MM.1S (cell line): ENCODE measurements around the gene TTL.
A peak's percentile ranks its signal among the peaks of the same experiment; 100 is the strongest.

Source experiments
- CTCF ChIP-seq: fragments of 300-600 bp; sonication (generic); IDR thresholded peaks from 2 replicates; pipeline ENCODE4 v1.5.1; 2016; ENCODE audit warnings: antibody characterized with exemption, low read length, mixed read lengths
- EZH2 ChIP-seq: fragments of 300-600 bp; sonication (generic); optimal IDR thresholded peaks from 2 replicates; pipeline ENCODE3; 2017; ENCODE audit warnings: low read depth, mild to moderate bottlenecking, antibody characterized with exemption, low read length, mixed read lengths
- EZH2phosphoT487 ChIP-seq: fragments of 300-600 bp; sonication (generic); IDR thresholded peaks from 2 replicates; pipeline ENCODE4 v1.6.1; 2018; ENCODE audit warnings: antibody characterized with exemption, low read length

GRCh38 chr2:112481050-112481527 lies 867 bp upstream of the TTL start:
- TF ChIP-seq CTCF (peak; percentile 84), EZH2 (no peak), EZH2phosphoT487 (no peak)
